HepG2 (cell line): ENCODE data around the gene PTCD2. TPM values are rescaled to one million over a fixed set of nuclear protein-coding genes. Genes with fewer than 3 reads are reported as not detected.
A peak's percentile ranks its signal among the peaks of the same experiment; 100 is the strongest.

ENCODE experiments used
- CSRNP1 ChIP-seq: sonication (generic); formaldehyde crosslinking; IDR thresholded peaks from 2 replicates; pipeline ENCODE4 v1.8.1; 2023; ENCODE audit warnings: mild to moderate bottlenecking, missing genetic modification reagents
- FIP1L1 ChIP-seq: fragments of 200-400 bp; formaldehyde crosslinking; IDR thresholded peaks from 2 replicates; pipeline ENCODE4 v1.6.1; 2018; ENCODE audit warnings: low read depth, mild to moderate bottlenecking, low read length, moderate library complexity, borderline replicate concordance; ENCODE audit not compliant: insufficient read depth
- FOXC1 ChIP-seq: sonication (generic); formaldehyde crosslinking; IDR thresholded peaks from 2 replicates; pipeline ENCODE4 v1.8.0; 2022; ENCODE audit warnings: mild to moderate bottlenecking, missing genetic modification reagents, borderline replicate concordance
- FOXK2 ChIP-seq: fragments of 450-650 bp; IDR thresholded peaks from 2 replicates; pipeline ENCODE4 v1.6.1; 2016
- JDP2 ChIP-seq: sonication (generic); formaldehyde crosslinking; IDR thresholded peaks from 2 replicates; pipeline ENCODE4 v1.8.1; 2022; ENCODE audit warnings: missing genetic modification reagents, borderline replicate concordance
- KDM3A ChIP-seq: IDR thresholded peaks from 2 replicates; pipeline ENCODE4 v1.6.1; 2018; ENCODE audit warnings: low read depth, missing compliant biosample characterization
- NFAT5 ChIP-seq: sonication (generic); formaldehyde crosslinking; IDR thresholded peaks from 2 replicates; pipeline ENCODE4 v1.4.0; 2020; ENCODE audit warnings: missing genetic modification reagents
- NFKBIZ ChIP-seq: IDR thresholded peaks from 2 replicates; pipeline ENCODE4 v1.6.1; 2018; ENCODE audit warnings: missing genetic modification reagents, missing compliant biosample characterization
- POGZ ChIP-seq: sonication (generic); formaldehyde crosslinking; IDR thresholded peaks from 2 replicates; pipeline ENCODE4 v1.4.0; 2020; ENCODE audit warnings: mild to moderate bottlenecking, missing genetic modification reagents
- RNF2 ChIP-seq: fragments of 450-650 bp; conservative IDR thresholded peaks from 2 replicates; pipeline ENCODE4 v1.6.1; 2016; ENCODE audit warnings: low read depth
- SATB2 ChIP-seq: sonication (generic); formaldehyde crosslinking; IDR thresholded peaks from 2 replicates; pipeline ENCODE4 v1.5.0; 2020; ENCODE audit warnings: missing genetic modification reagents
- TCF12 ChIP-seq, 2 experiments: fragments of 450-650 bp in 1 of 2; sonication (generic) in 1 of 2; formaldehyde crosslinking in 1 of 2; IDR thresholded peaks; 2 replicates each; pipeline versions ENCODE4 v1.6.1 to v1.8.0; 2017 to 2022; ENCODE audit warnings: antibody characterized with exemption in 1 of 2, mild to moderate bottlenecking in 1 of 2, missing genetic modification reagents in 1 of 2, moderate library complexity in 1 of 2
- ZFP62 ChIP-seq: sonication (generic); formaldehyde crosslinking; IDR thresholded peaks from 2 replicates; pipeline ENCODE4 v1.4.0; 2020; ENCODE audit warnings: missing genetic modification reagents
- ZKSCAN1 ChIP-seq: fragments of 150-350 bp; IDR thresholded peaks from 2 replicates; pipeline ENCODE4 v1.6.1; 2014; ENCODE audit warnings: low read length
- ZMYM3 ChIP-seq: sonication (generic); formaldehyde crosslinking; IDR thresholded peaks from 2 replicates; pipeline ENCODE4 v1.5.1; 2020; ENCODE audit warnings: mild to moderate bottlenecking, missing genetic modification reagents
- ZNF263 ChIP-seq: sonication (generic); formaldehyde crosslinking; IDR thresholded peaks from 2 replicates; pipeline ENCODE4 v1.4.0; 2020; ENCODE audit warnings: missing genetic modification reagents
- ZNF614 ChIP-seq: IDR thresholded peaks from 2 replicates; pipeline ENCODE4 v1.6.1; 2018; ENCODE audit warnings: missing biosample characterization, missing genetic modification reagents, inconsistent platforms, borderline replicate concordance
- ZNF710 ChIP-seq: sonication (generic); formaldehyde crosslinking; IDR thresholded peaks from 2 replicates; pipeline ENCODE4 v1.5.0; 2020; ENCODE audit warnings: mild to moderate bottlenecking, missing genetic modification reagents, borderline replicate concordance
- ZNF737 ChIP-seq: sonication (generic); formaldehyde crosslinking; IDR thresholded peaks from 2 replicates; pipeline ENCODE4 v1.5.0; 2020; ENCODE audit warnings: missing genetic modification reagents, mild to moderate bottlenecking, borderline replicate concordance
- ZNF777 ChIP-seq: sonication (generic); formaldehyde crosslinking; IDR thresholded peaks from 2 replicates; pipeline ENCODE4 v1.4.0; 2020; ENCODE audit warnings: missing genetic modification reagents
- polyA plus RNA-seq, 8 experiments: library from polyadenylated mRNA; depleted of rRNA in 3 of 8; stranded (reverse) in 7 of 8; unstranded in 1 of 8; fragments of >200 nt; fragmentation: Illumina TruSeq in 4 of 8; extraction: Trizol in 4 of 8; gene quantifications; 2 replicates each; pipeline versions ENCODE4 v1.2.1 to v1.2.3, GENCODE V29; 2011 to 2016; ENCODE audit warnings: low read depth in 4 of 8, missing spikeins in 1 of 8, mixed read lengths in 1 of 8; ENCODE audit not compliant: insufficient read depth in 1 of 8
- total RNA-seq, 5 experiments: library from RNA; depleted of rRNA; stranded (reverse); fragments of >200 nt; fragmentation: Illumina TruSeq; extraction: Trizol; gene quantifications; 2 replicates each; pipeline ENCODE4 v1.2.3, GENCODE V29; 2016; ENCODE audit warnings: low read depth in 1 of 5

The PTCD2 gene
- total and polyA plus RNA-seq, 2 of the 13 experiments (the other 11 are each of a cell fraction or from before 2014, with no cell fraction given): 5.3 to 6.4 TPM

GRCh38 chr5:72319976-72320752 lies at the start of gene PTCD2, which contains the start of gene MRPS27 (continued):
- TF ChIP-seq SATB2 (CRISPR knock-in tag) (0 out of 2 replicates have a peak, but pooled peaks have one; percentile 58), ZNF777 (no peak; the same call in 1 of the 2 replicates), ZMYM3 (no peak), TCF12 (IDR thresholded peaks at IDR 0.05) (no peak), TCF12 (CRISPR knock-in tag; IDR thresholded peaks at IDR 0.05) (no peak), JDP2 (no peak), FOXK2 (peak; percentile 81), FIP1L1 (no peak), NFAT5 (CRISPR knock-in tag) (peak; percentile 51; the same call in 1 of the 2 replicates), CSRNP1 (peak; percentile 28; the same call in 1 of the 2 replicates), ZNF710 (CRISPR knock-in tag) (peak; percentile 41; the same call in 1 of the 2 replicates), KDM3A (peak; percentile 42; the same call in 1 of the 2 replicates), ZNF737 (CRISPR knock-in tag) (peak; percentile 79; the same call in 1 of the 2 replicates), NFKBIZ (0 out of 2 replicates have a peak, but pooled peaks have one; percentile 51), FOXC1 (peak; percentile 68; the same call in 1 of the 2 replicates), ZFP62 (CRISPR knock-in tag) (no peak), RNF2 (peak; percentile 84), POGZ (CRISPR knock-in tag) (peak; percentile 93), ZNF263 (CRISPR knock-in tag) (peak; percentile 68), ZNF614 (CRISPR knock-in tag) (peak; percentile 14; the same call in 1 of the 2 replicates), ZKSCAN1 (no peak)
